GM19463 (cell line): ENCODE data around the gene PDGFA.

Experiments
- ATAC-seq: cut with Tn5 transposase; IDR thresholded peaks from one replicate; pipeline ENCODE4 v1.9.1; 2021; ENCODE audit warnings: mild to moderate bottlenecking, moderate library complexity; ENCODE audit not compliant: unreplicated experiment

PDGFA gene

GRCh38 chr7:517774-518629 lies 1.6 kb downstream of the PDGFA start:
- no peak for ATAC-seq

DNA sequence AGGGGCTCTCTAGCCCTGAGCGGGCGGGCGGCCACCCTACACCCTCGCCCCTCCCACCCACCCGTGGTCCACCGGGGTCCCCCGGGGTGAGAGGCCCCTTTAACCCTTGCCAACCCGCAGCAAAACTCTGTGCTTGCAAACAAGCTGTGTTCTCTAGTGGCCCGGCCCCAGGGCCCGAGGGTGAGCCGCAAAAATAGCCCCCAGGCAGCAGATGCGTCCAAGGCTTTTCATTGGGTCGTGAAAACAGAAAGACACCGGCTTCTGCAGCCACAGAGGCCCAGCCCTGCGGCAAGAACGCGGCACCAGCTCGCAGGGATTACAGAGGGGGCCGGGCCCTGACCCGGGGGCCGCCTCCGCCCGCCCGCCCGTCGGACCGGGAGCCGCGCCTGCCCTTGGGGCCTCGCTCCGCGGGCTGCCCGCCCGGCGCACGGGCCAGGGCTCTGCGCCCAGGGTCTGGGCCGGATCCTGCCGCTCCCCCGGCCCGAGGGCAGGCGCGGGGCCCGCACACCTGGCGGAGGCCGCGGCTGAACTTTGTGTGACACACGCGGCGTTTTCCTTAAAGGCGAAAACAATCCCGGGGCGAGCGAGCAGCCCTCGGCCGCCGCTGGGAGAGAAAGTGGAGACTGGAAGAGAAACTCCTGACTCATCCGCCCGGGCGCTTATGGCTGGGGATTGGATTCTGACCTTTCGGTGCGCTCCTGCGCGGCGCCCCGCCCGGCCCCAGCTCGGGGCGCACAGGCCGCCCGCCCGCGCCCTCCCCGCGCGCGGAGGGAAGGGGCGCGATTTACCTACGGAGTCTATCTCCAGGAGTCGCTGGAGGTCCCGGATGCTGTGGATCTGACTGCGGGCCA lies 2.8 kb downstream of the PDGFA start:
- no peak for ATAC-seq

GRCh38 chr7:516216-516605 lies 3.4 kb downstream of the PDGFA start:
- ATAC-seq, result no peak

DNA sequence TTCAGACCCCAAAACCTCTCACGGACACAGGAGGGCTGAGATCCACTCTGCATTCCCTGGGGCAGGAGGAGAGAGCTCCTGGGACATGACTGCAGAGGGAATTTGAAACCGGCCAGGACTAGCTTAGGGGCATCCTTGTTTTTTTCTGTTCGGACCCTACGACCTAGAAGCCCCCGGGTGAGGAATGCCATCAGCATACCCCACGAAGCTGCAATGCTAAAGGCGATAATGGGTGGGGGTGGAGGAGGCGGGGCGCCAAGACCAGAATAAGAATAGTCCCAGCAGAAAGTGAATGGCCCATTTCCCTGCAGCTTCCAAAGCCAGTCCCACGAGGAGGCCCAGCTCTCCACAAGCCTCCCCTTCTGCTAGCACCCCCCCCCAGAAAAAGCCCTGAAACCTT lies 4.0 kb downstream of the PDGFA start:
- ATAC-seq, result no peak

- ATAC-seq, result no peak
These were observed 4.7 kb downstream of the PDGFA start for GRCh38 chr7:514651-515598.

DNA sequence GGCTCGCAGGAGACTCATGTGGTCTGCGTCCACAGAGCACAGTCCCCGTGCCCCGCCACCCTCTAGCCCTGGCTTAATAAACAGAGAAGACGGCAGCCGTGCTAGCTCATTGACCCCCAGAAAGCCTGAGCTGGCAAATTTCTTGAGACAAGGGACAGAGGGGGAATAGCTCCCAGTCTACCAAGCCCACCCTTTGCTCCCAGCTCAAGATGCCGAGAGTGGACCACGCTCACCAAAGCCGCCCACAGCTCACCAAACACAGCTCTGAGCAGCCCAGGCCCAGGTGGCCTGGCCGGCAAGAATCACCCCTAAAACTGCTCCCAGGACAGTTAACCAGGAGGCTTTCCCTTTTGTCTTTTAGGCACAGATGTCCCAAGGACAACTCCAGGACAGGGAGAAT lies 5.4 kb downstream of the PDGFA start:
- no peak for ATAC-seq

DNA sequence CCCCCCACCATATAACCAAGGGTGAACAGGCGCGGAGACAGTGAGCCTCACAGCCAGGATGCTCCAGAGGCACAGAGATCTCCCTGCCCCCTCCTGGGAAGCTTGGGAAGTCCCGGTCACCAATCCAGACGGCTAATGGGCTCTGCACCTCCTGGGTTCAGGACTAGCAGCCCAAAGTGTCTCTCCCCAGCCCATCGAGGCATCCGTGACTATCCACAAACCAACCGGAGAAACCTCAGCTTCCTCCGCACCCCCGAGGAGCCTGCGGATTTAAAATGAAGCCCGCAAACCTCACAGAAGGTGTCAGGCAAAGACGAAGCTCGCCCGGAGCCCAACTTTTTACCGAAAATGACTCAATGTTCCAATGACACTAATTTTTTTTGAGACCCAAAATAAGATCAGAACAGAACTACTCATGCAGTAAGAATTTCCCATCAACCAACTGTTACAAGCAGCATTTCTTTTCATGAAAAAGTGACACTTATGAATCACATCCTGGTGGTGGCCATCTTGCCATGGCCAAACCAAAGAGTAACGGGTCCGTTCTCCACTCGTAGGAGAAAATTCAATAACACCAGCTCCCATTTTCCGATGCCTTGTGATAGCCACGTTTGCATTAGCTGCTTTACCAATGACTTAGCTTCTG lies 6.0 kb downstream of the PDGFA start:
- no peak for ATAC-seq

DNA sequence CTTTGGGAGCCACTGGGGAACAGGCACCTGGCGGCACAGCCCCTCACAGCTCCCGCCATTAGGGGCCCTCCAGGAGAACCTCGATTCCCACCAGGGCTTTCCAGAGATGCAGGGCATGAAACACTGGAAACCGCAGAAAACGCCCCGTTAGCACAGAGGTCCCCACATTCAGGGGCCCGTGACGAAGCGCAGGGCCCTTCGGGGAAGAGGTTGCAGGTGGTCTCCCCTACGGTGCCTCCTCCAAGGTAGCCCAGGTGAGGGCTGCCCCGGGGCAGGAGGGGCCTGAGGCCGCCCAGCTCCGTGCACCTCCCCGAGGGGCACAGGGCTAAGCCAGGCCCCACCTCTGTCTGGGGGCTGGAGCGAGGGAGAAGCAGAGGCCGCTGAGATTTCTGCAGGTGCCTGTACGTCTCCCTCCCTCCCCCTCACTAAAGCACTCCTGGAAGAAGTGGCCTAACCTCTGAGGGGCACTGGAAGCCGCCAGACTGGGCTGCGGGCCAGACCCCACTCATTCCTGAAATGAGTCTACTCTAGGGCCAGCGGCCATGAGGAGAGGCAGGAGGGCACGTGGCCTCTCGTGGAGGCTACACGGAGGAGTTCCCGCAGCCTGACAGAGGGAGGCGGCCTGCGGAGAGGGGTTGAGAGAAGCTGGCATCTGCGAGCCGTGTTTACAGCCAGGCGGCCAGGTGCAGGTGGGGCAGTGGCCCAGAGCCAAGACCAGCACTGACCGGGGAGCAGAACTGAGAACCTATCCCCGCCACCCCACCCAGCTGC lies 6.9 kb downstream of the PDGFA start:
- ATAC-seq, result no peak

DNA sequence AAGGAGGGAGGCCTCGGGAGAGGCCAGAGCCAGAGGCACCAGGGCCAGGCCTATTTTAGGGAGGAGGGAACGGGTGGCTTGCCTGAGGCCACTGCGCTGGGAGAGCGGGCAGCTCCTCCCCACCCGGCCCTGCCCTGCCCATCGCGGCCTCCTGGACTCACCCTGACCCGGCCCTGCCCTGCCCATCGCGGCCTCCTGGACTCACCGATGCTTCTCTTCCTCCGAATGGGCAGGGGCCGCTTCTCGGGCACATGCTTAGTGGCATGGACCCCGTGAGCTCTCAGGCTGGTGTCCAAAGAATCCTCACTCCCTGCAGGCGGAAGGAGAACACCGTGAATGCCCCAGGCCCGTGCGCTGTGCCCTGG lies 7.5 kb downstream of the PDGFA start:
- ATAC-seq, result no peak

DNA sequence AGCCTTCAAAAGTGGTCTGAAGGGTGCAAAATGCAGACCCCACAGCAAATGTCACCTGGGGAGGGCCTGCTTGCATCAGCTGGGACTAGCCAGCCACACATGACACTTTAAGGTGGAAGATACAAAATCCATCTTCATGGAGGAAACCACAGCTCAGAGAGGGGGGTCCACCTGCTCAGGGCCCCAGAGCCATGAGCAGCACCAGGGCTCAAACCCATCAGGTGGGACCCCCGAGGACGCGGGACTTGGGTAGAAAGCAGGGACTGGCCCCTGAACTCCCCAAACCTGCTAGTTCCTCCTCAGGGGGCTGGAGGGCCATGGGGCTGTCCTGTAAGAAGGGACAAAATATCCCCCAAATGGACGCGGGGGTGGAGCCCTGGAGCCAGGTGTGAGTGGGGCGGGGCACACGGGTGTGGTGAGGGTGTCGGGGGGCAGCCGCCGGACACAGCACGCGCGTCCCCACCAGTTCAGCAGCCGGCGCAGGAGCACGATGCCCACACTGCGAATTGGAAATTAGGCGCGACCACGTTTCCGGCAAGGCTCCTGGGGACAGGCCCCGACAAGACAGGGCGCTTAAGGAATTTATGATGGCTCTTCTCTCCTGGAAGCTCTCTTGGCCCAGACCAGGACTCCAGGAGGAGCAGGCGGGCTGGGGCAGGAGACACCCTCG lies 8.0 kb downstream of the PDGFA start:
- no peak for ATAC-seq

DNA sequence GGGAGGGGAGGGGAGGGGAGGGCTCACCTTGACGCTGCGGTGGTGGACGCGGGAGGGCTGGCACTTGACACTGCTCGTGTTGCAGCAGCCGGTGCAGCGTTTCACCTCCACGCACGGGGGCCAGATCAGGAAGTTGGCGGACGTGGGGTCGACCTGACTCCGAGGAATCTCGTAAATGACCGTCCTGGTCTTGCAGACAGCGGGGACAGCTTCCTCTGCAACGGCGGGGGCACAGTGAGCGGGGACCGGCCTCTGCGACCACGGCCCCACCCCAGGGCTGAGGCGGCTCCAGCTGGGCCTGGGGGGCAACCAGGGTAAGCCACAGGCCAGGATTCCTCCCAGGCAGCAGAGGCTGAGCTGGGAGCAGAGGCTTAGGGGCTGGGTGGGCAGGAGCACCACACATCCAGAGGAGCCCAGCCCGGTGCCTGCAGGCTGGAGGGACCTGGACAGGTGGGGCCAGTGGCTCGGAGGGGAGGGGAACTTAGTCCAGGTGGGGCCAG lies 8.8 kb downstream of the PDGFA start:
- ATAC-seq, result no peak

DNA sequence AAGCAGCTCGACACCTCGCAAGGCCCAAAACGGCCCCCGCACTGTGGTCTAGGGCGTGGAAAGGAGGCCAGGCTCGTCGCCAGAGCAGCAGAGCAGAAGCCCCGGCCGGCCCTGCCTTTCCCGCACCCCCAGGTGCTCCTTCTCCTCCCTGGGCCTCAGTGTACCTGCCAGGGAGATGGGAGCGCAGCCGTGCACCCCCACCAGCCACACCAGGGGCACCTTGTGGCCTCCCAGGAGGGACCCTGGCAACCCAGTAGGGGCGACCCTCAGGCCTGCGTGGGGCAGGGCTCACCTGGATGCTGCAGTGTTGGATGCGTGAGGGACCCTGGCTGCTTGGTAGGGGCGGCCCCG lies 9.5 kb downstream of the PDGFA start:
- ATAC-seq, result no peak

DNA sequence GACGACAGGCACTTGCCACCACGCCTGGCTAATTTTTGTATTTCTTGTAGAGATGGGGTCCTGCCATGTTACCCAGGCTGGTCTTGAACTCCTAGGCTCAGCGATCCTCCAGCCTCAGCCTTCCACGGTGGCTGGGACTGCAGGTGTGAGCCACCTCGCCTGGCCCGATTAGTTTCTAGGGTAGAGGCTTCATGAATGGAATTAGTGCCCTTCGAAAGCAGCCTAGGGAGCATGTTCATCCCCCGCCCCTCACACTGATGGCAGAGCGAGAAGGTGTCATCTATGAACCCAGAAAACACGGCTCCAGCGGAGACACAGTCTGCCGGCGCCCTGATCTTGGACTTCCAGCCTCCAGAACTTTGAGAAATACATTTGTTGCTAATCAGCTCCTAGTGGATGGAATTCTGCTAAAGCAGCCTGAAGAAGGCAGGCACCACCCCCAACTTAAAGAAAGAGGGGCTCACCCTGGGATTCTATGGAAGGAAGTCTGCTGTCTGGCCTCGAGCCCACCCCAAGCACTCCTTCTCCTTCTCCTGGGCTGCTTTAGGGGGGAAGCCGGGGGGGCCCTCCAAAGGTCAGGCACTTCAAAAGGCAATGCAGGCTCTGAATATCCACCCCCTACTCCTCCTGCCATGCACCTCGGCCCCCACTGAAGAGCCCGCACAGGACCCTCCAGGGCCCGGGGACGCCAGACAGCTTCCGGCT lies 10.1 kb downstream of the PDGFA start:
- ATAC-seq, result no peak

DNA sequence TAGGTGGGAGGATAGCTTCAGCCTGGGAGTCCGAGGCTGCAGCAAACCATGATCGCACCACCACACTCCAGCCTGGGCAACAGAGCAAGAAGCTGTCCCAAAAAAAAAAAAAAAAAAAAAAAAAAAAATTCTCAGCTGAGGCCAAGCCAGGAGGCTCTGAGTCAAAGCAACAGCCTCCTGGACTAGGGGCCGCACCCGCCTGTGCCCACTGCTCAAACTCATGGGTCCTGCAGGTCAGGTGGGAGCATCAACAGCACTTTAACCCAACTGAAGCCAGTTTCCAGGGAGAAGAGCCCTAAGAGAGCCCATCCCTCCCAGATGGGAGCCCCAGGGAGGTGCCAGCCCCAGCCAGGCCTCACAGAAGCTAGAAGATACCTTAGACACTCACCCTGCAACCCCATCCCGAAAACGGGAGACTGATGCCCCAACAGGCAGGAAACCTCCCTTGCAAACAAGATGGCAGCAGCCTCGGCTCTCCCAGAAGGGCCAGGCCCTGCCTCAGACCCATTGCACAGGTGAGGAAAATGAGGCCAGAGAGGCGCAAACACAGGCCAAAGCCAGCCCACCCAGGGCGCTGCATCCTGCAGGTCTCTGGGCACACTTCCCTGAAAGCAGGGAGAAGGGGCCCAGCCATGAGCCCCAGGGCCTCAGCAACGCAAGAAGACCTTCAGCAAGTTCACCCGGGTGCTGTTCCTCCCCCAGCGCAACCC lies 11.0 kb downstream of the PDGFA start:
- ATAC-seq, result no peak

- ATAC-seq, result no peak
These were observed 11.9 kb downstream of the PDGFA start for GRCh38 chr7:507623-508300.

- no peak for ATAC-seq
These were observed 12.6 kb downstream of the PDGFA start for GRCh38 chr7:506921-507622.

DNA sequence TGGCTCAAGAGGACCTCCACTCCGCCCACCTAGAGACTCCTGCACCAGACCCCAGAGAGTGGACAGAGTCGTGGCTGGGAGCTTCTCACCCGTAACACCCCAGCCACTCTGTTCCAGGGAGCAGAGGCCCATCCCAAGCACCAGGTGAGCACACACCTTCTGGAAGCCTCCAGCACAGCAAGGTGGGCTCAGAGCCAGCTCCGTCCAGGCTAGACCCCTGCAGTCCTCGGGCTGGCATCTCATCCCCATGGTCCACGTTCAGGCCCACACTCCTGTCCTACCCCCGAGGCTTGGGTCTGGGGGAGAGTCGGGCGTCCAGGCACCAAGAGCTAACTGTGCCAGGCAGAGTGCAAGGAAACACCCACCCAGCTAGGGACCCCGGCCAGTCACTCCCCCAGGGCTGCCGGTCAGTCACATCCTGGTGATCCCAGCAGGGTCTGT lies 13.2 kb downstream of the PDGFA start:
- no peak for ATAC-seq
